GM18870 (cell line): Measurements from ENCODE around the gene SLC24A3.
"Not testable (repeated sequence)": the region's sequence is repeated elsewhere in the genome, so short reads cannot be mapped to it uniquely, and the experiment has no call there.

Experiments
- ATAC-seq: cut with Tn5 transposase; IDR thresholded peaks from one replicate; pipeline ENCODE4 v1.9.1; 2021; ENCODE audit warnings: moderate library complexity; ENCODE audit not compliant: unreplicated experiment

The SLC24A3 gene

GRCh38 chr20:19616081-19616480 is 403.6 kb downstream of the SLC24A3 start:
- no peak for ATAC-seq

- ATAC-seq: no peak
Observed at GRCh38 chr20:19616620-19617019, 404.2 kb downstream of the SLC24A3 start.

- ATAC-seq: no peak
Observed at GRCh38 chr20:19617256-19617655, 404.8 kb downstream of the SLC24A3 start.

- no peak for ATAC-seq
Observed at GRCh38 chr20:19618711-19619110, 406.3 kb downstream of the SLC24A3 start.

GRCh38 chr20:19619904-19620430 is 407.5 kb downstream of the SLC24A3 start:
- no peak for ATAC-seq

GRCh38 chr20:19620446-19620845 is 408.0 kb downstream of the SLC24A3 start:
- ATAC-seq: no peak

GRCh38 chr20:19621072-19621471 is 408.6 kb downstream of the SLC24A3 start:
- no peak for ATAC-seq

GRCh38 chr20:19624221-19624965 is 412.0 kb downstream of the SLC24A3 start:
- no peak for ATAC-seq

- no peak for ATAC-seq
Observed at GRCh38 chr20:19625426-19625825, 413.0 kb downstream of the SLC24A3 start.

- no peak for ATAC-seq
Observed at GRCh38 chr20:19626896-19627295, 414.5 kb downstream of the SLC24A3 start.

- no peak for ATAC-seq
Observed at GRCh38 chr20:19628570-19629134, 416.2 kb downstream of the SLC24A3 start.

GRCh38 chr20:19631410-19631809 is 419.0 kb downstream of the SLC24A3 start:
- ATAC-seq: no peak

- no peak for ATAC-seq
Observed at GRCh38 chr20:19633985-19634384, 421.5 kb downstream of the SLC24A3 start.

GRCh38 chr20:19639471-19640045 is 427.1 kb downstream of the SLC24A3 start:
- not testable (repeated sequence) for ATAC-seq

GRCh38 chr20:19642860-19643259 is 430.4 kb downstream of the SLC24A3 start:
- no peak for ATAC-seq

GRCh38 chr20:19644085-19644484 is 431.6 kb downstream of the SLC24A3 start:
- ATAC-seq: no peak

- ATAC-seq: no peak
Observed at GRCh38 chr20:19646963-19647362, 434.5 kb downstream of the SLC24A3 start.

- no peak for ATAC-seq
Observed at GRCh38 chr20:19648024-19648423, 435.6 kb downstream of the SLC24A3 start.

- ATAC-seq: no peak
Observed at GRCh38 chr20:19649041-19649440, 436.6 kb downstream of the SLC24A3 start.

GRCh38 chr20:19652591-19653026 is 440.2 kb downstream of the SLC24A3 start:
- ATAC-seq: no peak

- no peak for ATAC-seq
Observed at GRCh38 chr20:19653327-19653726, 440.9 kb downstream of the SLC24A3 start.

GRCh38 chr20:19654921-19655320 is 442.5 kb downstream of the SLC24A3 start:
- ATAC-seq: no peak
